ENCODE measurements around the gene BPI. TPM values are rescaled to one million over a fixed set of nuclear protein-coding genes. Genes with fewer than 3 reads are reported as not detected.
"Not testable (repeated sequence)": the region's sequence is repeated elsewhere in the genome, so short reads cannot be mapped to it uniquely, and the experiment has no call there.

BPI gene
- polyA plus RNA-seq, 1 of the 3 experiments (the other 2 are of a cell fraction), result not detected

DNA sequence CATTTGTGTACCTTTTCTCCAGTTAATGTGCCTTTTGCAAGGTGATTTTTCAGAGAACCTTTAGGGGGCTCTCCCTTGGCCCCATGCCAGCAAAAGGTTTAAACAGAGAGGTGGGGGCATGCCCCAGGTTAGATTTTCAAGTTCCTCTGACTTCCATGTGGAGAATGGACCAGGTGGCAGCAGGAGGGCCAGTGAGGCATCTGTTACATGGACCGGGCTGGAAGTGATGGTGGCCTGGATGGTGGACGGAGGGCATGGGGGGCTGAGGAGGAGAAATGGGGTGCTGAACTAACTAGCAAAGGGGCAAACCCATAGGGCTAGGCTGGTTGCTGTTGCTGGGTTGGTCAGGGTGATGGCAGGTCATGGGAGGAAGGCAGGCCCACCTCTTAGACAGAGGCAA, 20.7 kb upstream of the BPI start:
- no peaks in the 10 kb centered on the region for H3F3A ChIP-seq (replicated peaks; ENCODE audit: insufficient read depth)
- 97% methylated on average over 2 of the region's 2 CpGs for WGBS (ENCODE audit: low lambda C conversion rate)
- H2AFZ ChIP-seq (ENCODE audit: low read depth), result no peak overlapping the region; the same call in 1 of the 2 replicates
- H3K4me1 ChIP-seq (ENCODE audit: control insufficient read depth in 1 of 2, insufficient read depth in 2 of 2, low read depth in 1 of 2, low read length in 1 of 2), result no peaks in the 10 kb centered on the region
- DNase-seq, result no peak
- H4K20me1 ChIP-seq (ENCODE audit: insufficient read depth), result no peaks in the 10 kb centered on the region
- H3K36me3 ChIP-seq (replicated peaks in 1 of 2; ENCODE audit: control insufficient read depth in 1 of 2, insufficient read depth in 2 of 2, low read length in 1 of 2), result no peaks in the 10 kb centered on the region
- no peak overlapping the region for H3K4me3 ChIP-seq (ENCODE audit: low read depth in 2 of 2, low read length in 1 of 2)
- no peak overlapping the region for H3K9ac ChIP-seq
- no peaks in the 10 kb centered on the region for H3K79me2 ChIP-seq (ENCODE audit: insufficient read depth)
- H3K9me2 ChIP-seq, result no peaks in the 10 kb centered on the region
- TF ChIP-seq RAD21 (IDR thresholded peaks at IDR 0.05; ENCODE audit: low read length) (no peak), SIN3A (IDR thresholded peaks at IDR 0.05; ENCODE audit: borderline replicate concordance, low read depth, low read length) (no peak), FOXJ3 (CRISPR knock-in tag; IDR thresholded peaks at IDR 0.05) (no peak), JUND (IDR thresholded peaks at IDR 0.05) (no peak), FOSL2 (IDR thresholded peaks at IDR 0.05; ENCODE audit: borderline replicate concordance, low read depth) (no peak), EZH2phosphoT487 (IDR thresholded peaks at IDR 0.05; ENCODE audit: borderline replicate concordance, low read depth) (no peak), EP300 (IDR thresholded peaks at IDR 0.05; ENCODE audit: borderline replicate concordance in 1 of 2, low read depth in 1 of 2, low read length in 1 of 2) (no peak), MEF2A (IDR thresholded peaks at IDR 0.05; ENCODE audit: borderline replicate concordance, low read depth) (no peak)
- TF ChIP-seq, protein P1, sequence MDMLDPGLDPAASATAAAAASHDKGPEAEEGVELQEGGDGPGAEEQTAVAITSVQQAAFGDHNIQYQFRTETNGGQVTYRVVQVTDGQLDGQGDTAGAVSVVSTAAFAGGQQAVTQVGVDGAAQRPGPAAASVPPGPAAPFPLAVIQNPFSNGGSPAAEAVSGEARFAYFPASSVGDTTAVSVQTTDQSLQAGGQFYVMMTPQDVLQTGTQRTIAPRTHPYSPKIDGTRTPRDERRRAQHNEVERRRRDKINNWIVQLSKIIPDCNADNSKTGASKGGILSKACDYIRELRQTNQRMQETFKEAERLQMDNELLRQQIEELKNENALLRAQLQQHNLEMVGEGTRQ (IDR thresholded peaks at IDR 0.05; ENCODE audit: borderline replicate concordance, low read depth, low read length), result no peak
- TF ChIP-seq, protein P2, sequence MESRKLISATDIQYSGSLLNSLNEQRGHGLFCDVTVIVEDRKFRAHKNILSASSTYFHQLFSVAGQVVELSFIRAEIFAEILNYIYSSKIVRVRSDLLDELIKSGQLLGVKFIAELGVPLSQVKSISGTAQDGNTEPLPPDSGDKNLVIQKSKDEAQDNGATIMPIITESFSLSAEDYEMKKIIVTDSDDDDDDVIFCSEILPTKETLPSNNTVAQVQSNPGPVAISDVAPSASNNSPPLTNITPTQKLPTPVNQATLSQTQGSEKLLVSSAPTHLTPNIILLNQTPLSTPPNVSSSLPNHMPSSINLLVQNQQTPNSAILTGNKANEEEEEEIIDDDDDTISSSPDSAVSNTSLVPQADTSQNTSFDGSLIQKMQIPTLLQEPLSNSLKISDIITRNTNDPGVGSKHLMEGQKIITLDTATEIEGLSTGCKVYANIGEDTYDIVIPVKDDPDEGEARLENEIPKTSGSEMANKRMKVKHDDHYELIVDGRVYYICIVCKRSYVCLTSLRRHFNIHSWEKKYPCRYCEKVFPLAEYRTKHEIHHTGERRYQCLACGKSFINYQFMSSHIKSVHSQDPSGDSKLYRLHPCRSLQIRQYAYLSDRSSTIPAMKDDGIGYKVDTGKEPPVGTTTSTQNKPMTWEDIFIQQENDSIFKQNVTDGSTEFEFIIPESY (IDR thresholded peaks at IDR 0.05; ENCODE audit: borderline replicate concordance, low read depth), result no peak
- H3K27ac ChIP-seq (ENCODE audit: low read depth in 2 of 2, low read length in 1 of 2), result no peak overlapping the region
- ChIA-PET CTCF (no interaction called here), POLR2A (no interaction called here)
- H3K27me3 ChIP-seq (ENCODE audit: insufficient read depth), result no peaks in the 10 kb centered on the region
- H3K9me3 ChIP-seq, result no peaks in the 10 kb centered on the region
- H3K4me2 ChIP-seq, result no peak overlapping the region

DNA sequence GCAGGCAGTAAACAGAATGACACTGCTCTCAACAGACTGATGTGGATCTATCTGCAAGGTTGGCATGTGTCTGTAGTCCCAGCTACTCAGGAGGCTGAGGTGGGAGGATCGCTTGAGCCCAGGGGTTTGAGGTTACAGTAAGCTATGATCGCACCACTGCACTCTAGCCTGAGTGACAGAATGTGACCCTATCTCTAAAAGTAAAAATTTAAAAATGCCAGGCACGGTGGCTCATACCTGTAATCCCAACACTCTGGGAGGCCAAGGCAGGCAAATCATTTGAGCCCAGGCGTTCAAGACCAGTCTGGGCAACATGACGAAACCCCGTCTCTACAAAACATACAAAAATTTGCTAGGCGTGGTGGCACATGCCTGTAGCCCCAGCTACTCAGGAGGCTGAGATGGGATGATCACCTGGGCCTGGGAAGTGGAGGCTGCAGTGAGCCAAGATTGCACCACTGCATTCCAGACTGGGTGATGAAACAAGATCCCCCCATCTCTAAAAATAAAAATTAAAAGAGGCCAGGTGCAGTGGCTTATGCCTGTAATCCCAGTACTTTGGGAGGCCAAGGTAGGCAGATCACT, 19.8 kb upstream of the BPI start:
- H2AFZ ChIP-seq (ENCODE audit: low read depth); H3K79me2 ChIP-seq (ENCODE audit: insufficient read depth); H3K9ac ChIP-seq; H4K20me1 ChIP-seq (ENCODE audit: insufficient read depth); H3K36me3 ChIP-seq (replicated peaks in 1 of 2; ENCODE audit: control insufficient read depth in 1 of 2, insufficient read depth in 2 of 2, low read length in 1 of 2); H3F3A ChIP-seq (replicated peaks; ENCODE audit: insufficient read depth); H3K4me2 ChIP-seq; H3K9me3 ChIP-seq; DNase-seq; H3K4me3 ChIP-seq (ENCODE audit: low read depth in 2 of 2, low read length in 1 of 2); H3K27ac ChIP-seq (ENCODE audit: low read depth in 2 of 2, low read length in 1 of 2); H3K4me1 ChIP-seq (ENCODE audit: control insufficient read depth in 1 of 2, insufficient read depth in 2 of 2, low read depth in 1 of 2, low read length in 1 of 2); H3K9me2 ChIP-seq; H3K27me3 ChIP-seq (ENCODE audit: insufficient read depth); POLR2A ChIA-PET: not testable (repeated sequence)
- CTCF ChIA-PET, result interaction anchor here (0.8 to 1.0 kb wide), 3 partner anchors 17 to 62 kb away, joined by 3 read pairs; no protein-coding TSS in a partner anchor
- 78% methylated on average over 7 of the region's 7 CpGs for WGBS (ENCODE audit: low lambda C conversion rate)

Measured in SK-N-SH (cell line).